ENCODE measurements around the gene SPATA7. TPM values are rescaled to one million over a fixed set of nuclear protein-coding genes. Genes with fewer than 3 reads are reported as not detected.

The SPATA7 gene
- total and polyA plus RNA-seq, 12 donors: 10.1 to 34.1 (median 15.0) TPM

DNA sequence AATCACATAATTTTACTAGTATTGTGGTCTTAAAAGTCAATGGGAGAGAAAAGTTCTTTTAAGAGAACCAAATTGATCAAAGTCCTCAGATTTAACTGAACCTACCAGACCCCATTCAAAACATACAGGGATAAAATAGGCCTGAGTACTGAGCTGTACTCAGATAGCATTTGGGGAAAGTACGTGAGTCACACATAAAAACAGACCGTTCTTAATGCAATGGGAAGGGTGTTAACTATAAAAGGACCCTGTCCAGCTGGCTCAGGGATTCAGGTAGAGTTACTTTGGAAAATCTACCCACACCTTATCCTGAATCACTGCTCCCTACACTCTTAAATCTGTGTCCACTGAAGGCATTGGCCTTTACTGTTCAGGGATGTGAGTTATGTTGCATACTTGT is 91.4 kb downstream of the SPATA7 start:
- Histone ChIP-seq H3K27ac (no peak overlapping the region), H3K4me1 (replicated peaks in 1 of 2) (peaks cover 0 to 8% of the 10 kb centered on the region in 2 donors), H3K9me3 (replicated peaks in 1 of 3) (no peaks in the 10 kb centered on the region), H3K4me3 (no peak overlapping the region), H3K36me3 (replicated peaks in 1 of 2) (peaks cover 0 to 31% of the 10 kb centered on the region in 2 donors), H3K27me3 (no peaks in the 10 kb centered on the region)
- intact Hi-C loops (cut with DNase I): no loop called here
- no peak for DNase-seq
- TF ChIP-seq, protein P1, sequence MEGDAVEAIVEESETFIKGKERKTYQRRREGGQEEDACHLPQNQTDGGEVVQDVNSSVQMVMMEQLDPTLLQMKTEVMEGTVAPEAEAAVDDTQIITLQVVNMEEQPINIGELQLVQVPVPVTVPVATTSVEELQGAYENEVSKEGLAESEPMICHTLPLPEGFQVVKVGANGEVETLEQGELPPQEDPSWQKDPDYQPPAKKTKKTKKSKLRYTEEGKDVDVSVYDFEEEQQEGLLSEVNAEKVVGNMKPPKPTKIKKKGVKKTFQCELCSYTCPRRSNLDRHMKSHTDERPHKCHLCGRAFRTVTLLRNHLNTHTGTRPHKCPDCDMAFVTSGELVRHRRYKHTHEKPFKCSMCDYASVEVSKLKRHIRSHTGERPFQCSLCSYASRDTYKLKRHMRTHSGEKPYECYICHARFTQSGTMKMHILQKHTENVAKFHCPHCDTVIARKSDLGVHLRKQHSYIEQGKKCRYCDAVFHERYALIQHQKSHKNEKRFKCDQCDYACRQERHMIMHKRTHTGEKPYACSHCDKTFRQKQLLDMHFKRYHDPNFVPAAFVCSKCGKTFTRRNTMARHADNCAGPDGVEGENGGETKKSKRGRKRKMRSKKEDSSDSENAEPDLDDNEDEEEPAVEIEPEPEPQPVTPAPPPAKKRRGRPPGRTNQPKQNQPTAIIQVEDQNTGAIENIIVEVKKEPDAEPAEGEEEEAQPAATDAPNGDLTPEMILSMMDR (IDR thresholded peaks at IDR 0.05): no peak
- TF ChIP-seq POLR2A (IDR thresholded peaks at IDR 0.05): no peak
- 85 to 100% (median 94%) methylated on average over 2 of the region's 2 CpGs for WGBS, 4 donors

DNA sequence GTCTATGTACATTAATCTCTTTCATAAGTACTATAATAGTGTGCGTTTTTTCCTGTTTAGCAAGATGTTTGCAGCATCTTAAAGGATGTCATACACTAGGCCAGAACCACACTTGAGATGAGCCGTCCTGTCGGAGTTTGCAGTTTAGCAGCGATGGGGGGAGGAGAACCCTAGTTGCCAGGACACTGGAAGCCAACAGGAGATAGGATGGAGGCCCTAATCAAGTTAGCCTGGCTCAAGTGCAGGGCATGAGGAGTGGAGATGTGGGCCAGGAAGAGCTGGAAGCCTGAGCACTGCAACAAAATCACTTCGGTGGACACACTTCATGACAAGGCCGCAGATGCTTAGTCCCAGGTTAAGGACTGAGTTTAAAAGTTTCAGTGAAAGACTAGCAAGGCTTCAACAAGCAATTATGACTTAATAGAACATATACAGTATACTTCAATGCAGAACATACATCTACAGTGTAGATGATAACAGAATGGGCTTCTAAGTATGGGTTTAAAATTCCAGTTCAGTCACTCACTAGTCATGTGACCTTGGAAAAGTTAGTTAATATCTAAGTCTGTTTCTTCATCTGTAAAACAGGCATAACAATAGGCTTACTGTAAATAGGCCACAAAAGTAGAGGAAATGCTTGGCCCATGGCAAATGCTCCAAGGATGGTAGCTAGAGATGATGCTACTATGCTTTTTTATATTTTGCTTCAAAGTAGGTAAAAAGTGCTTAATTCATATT is 92.2 kb downstream of the SPATA7 start:
- Histone ChIP-seq H3K4me3 (no peak overlapping the region), H3K9me3 (replicated peaks in 1 of 3) (no peaks in the 10 kb centered on the region), H3K27me3 (no peaks in the 10 kb centered on the region), H3K27ac (no peak overlapping the region), H3K4me1 (replicated peaks in 1 of 2) (peaks cover 0 to 8% of the 10 kb centered on the region in 2 donors), H3K36me3 (replicated peaks in 1 of 2) (peaks cover 0 to 27% of the 10 kb centered on the region in 2 donors)
- 92 to 96% (median 94%) methylated on average over 6 of the region's 6 CpGs for WGBS, 4 donors
- DNase-seq: no peak
- TF ChIP-seq, protein P1 (IDR thresholded peaks at IDR 0.05): no peak
- no peak for TF ChIP-seq POLR2A (IDR thresholded peaks at IDR 0.05)
- intact Hi-C loops (cut with DNase I): no loop called here

DNA sequence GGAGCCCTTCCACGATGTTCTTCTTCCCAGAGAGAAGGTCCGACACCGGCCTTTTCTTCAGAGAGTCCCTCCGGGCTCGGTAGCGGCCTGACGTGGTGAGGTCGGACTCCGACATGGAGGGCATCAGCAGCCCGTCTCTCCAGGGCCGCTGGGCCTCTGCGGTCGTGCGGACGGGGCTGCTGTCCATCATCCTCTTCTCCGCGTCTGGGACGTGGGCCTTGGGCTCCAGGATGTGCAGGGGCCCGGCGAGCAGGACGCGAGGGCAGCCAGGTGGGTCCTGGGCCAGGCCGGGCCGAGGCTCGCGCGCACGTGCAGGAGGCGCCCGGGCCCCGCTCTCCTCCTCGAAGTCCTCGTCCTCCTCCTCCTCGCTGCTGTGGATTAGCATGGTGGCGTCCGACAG is 93.5 kb downstream of the SPATA7 start:
- H3K9me3 ChIP-seq (replicated peaks in 1 of 3): no peaks in the 10 kb centered on the region
- H3K4me1 ChIP-seq (replicated peaks in 1 of 2): peaks cover 0 to 2% of the 10 kb centered on the region in 2 donors
- peaks cover 0 to 16% of the 10 kb centered on the region in 2 donors for H3K36me3 ChIP-seq (replicated peaks in 1 of 2)
- H3K27me3 ChIP-seq: no peaks in the 10 kb centered on the region
- 94 to 98% (median 97%) methylated on average over 36 of the region's 36 CpGs for WGBS, 4 donors
- no peak for TF ChIP-seq POLR2A (IDR thresholded peaks at IDR 0.05)
- TF ChIP-seq, protein P1 (IDR thresholded peaks at IDR 0.05): no peak
- no peak for DNase-seq
- intact Hi-C loops (cut with DNase I): no loop called here
- no peak overlapping the region for H3K27ac ChIP-seq
- no peak overlapping the region for H3K4me3 ChIP-seq

DNA sequence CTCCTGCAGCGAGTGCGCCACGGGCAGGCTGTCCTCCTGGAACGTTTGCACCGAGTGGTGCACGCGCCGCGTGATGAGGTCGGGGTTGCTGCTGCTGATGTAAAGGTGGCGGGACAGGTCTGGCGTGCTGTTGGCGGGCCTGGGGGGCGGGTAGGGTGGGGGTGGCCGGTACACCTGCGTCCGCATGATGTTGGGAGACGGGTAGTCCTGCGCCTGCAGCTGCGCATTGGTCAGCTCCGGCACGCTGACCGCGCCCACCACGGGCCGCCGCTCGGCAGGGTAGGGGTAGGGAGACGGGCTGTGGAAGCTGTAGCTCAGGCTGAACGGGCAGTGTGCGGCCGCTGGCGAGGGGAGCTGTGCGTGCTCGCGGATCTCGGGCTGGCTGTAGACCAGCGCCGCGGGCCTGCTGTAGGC is 94.1 kb downstream of the SPATA7 start:
- DNase-seq: no peak
- Histone ChIP-seq H3K36me3 (replicated peaks in 1 of 2) (peaks cover 0 to 16% of the 10 kb centered on the region in 2 donors), H3K4me3 (no peak overlapping the region), H3K4me1 (replicated peaks in 1 of 2) (no peaks in the 10 kb centered on the region), H3K9me3 (replicated peaks in 1 of 3) (no peaks in the 10 kb centered on the region), H3K27ac (no peak overlapping the region), H3K27me3 (no peaks in the 10 kb centered on the region)
- 85 to 93% (median 91%) methylated on average over 16 to 40 of the region's 40 CpGs for WGBS, 4 donors
- intact Hi-C loops (cut with DNase I): no loop called here
- TF ChIP-seq, protein P1 (IDR thresholded peaks at IDR 0.05): no peak
- TF ChIP-seq POLR2A (IDR thresholded peaks at IDR 0.05): no peak

All from adrenal gland (tissue), 12 donors.